ENCODE results near the gene SEMA6A. TPM values are rescaled to one million over a fixed set of nuclear protein-coding genes. Genes with fewer than 3 reads are reported as not detected.

The SEMA6A gene
- total RNA-seq, 1 experiment from 2014 or later = 53.3 TPM

- intact Hi-C loops (cut with micrococcal nuclease; ENCODE audit: unreplicated experiment) = no loop called here
- CTCF ChIA-PET = no interaction called here
- H3K4me3 Mint-ChIP-seq (ENCODE audit: low read depth, unreplicated experiment) = no peak overlapping the region
- no peak for TF ChIP-seq CTCF (IDR thresholded peaks at IDR 0.05; ENCODE audit: unreplicated experiment)
- no peak for DNase-seq
- no peaks in the 10 kb centered on the region for H3K27me3 Mint-ChIP-seq (ENCODE audit: unreplicated experiment)
- BruUV-seq (replicated peaks) = no TSS peak
- no peaks in the 10 kb centered on the region for H3K36me3 Mint-ChIP-seq (ENCODE audit: insufficient read depth, unreplicated experiment)
- no peaks in the 10 kb centered on the region for H3K9me3 Mint-ChIP-seq (ENCODE audit: low read depth, unreplicated experiment)
- peaks cover 11% of the 10 kb centered on the region for H3K4me1 Mint-ChIP-seq (ENCODE audit: low read depth, unreplicated experiment)
- H3K27ac Mint-ChIP-seq (ENCODE audit: unreplicated experiment) = no peak overlapping the region
These were observed 172.4 kb downstream of the SEMA6A start for GRCh38 chr5:116402235-116402634.

GRCh38 chr5:116401576-116401975, 173.0 kb downstream of the SEMA6A start:
- Mint-ChIP-seq H3K4me3 (ENCODE audit: low read depth, unreplicated experiment) (no peak overlapping the region), H3K36me3 (ENCODE audit: insufficient read depth, unreplicated experiment) (no peaks in the 10 kb centered on the region), H3K4me1 (ENCODE audit: low read depth, unreplicated experiment) (peaks cover 11% of the 10 kb centered on the region), H3K9me3 (ENCODE audit: low read depth, unreplicated experiment) (no peaks in the 10 kb centered on the region), H3K27me3 (ENCODE audit: unreplicated experiment) (no peaks in the 10 kb centered on the region), H3K27ac (ENCODE audit: unreplicated experiment) (no peak overlapping the region)
- no peak for TF ChIP-seq CTCF (IDR thresholded peaks at IDR 0.05; ENCODE audit: unreplicated experiment)
- DNase-seq = no peak
- BruUV-seq (replicated peaks) = no TSS peak
- intact Hi-C loops (cut with micrococcal nuclease; ENCODE audit: unreplicated experiment) = no loop called here
- CTCF ChIA-PET = no interaction called here

GRCh38 chr5:116396476-116397099, 178.0 kb downstream of the SEMA6A start:
- CTCF ChIA-PET = no interaction called here
- intact Hi-C loops (cut with micrococcal nuclease; ENCODE audit: unreplicated experiment) = no loop called here
- no TSS peak for BruUV-seq (replicated peaks)
- no peak for DNase-seq
- no peaks in the 10 kb centered on the region for H3K4me1 Mint-ChIP-seq (ENCODE audit: low read depth, unreplicated experiment)
- no peaks in the 10 kb centered on the region for H3K9me3 Mint-ChIP-seq (ENCODE audit: low read depth, unreplicated experiment)
- no peak for TF ChIP-seq CTCF (IDR thresholded peaks at IDR 0.05; ENCODE audit: unreplicated experiment)
- no peaks in the 10 kb centered on the region for H3K36me3 Mint-ChIP-seq (ENCODE audit: insufficient read depth, unreplicated experiment)
- H3K4me3 Mint-ChIP-seq (ENCODE audit: low read depth, unreplicated experiment) = no peak overlapping the region
- H3K27me3 Mint-ChIP-seq (ENCODE audit: unreplicated experiment) = no peaks in the 10 kb centered on the region
- H3K27ac Mint-ChIP-seq (ENCODE audit: unreplicated experiment) = no peak overlapping the region

GRCh38 chr5:116395631-116396203, 178.9 kb downstream of the SEMA6A start:
- H3K27ac Mint-ChIP-seq (ENCODE audit: unreplicated experiment) = no peak overlapping the region
- no peaks in the 10 kb centered on the region for H3K4me1 Mint-ChIP-seq (ENCODE audit: low read depth, unreplicated experiment)
- no peaks in the 10 kb centered on the region for H3K9me3 Mint-ChIP-seq (ENCODE audit: low read depth, unreplicated experiment)
- CTCF ChIA-PET = no interaction called here
- no peak overlapping the region for H3K4me3 Mint-ChIP-seq (ENCODE audit: low read depth, unreplicated experiment)
- no peak for TF ChIP-seq CTCF (IDR thresholded peaks at IDR 0.05; ENCODE audit: unreplicated experiment)
- no peaks in the 10 kb centered on the region for H3K36me3 Mint-ChIP-seq (ENCODE audit: insufficient read depth, unreplicated experiment)
- BruUV-seq (replicated peaks) = no TSS peak
- no peak for DNase-seq
- intact Hi-C loops (cut with micrococcal nuclease; ENCODE audit: unreplicated experiment) = no loop called here
- no peaks in the 10 kb centered on the region for H3K27me3 Mint-ChIP-seq (ENCODE audit: unreplicated experiment)
